ENCODE results near the gene GRIP2. TPM values are rescaled to one million over a fixed set of nuclear protein-coding genes. Genes with fewer than 3 reads are reported as not detected.
A peak's percentile ranks its signal among the peaks of the same experiment; 100 is the strongest.

The GRIP2 gene
- total RNA-seq, 2 donors from 2014 or later, result 0.49 to 1.7 TPM

- peak; percentile 82 to 92 for DNase-seq
- ATAC-seq, result peak; percentile 89
- intact Hi-C loops (cut with DNase I, micrococcal nuclease), result loop anchor here in 1 of 2 donors (5.0 kb wide), 1 partner anchor 191 kb away; no protein-coding TSS in a partner anchor
Measured at GRCh38 chr3:14452740-14453710, 87.1 kb downstream of the GRIP2 start.

- ATAC-seq, result peak; percentile 48
- DNase-seq, result peak; percentile 46 to 75
- intact Hi-C loops (cut with DNase I, micrococcal nuclease), result loop anchor here in 1 of 2 donors (5.0 kb wide), 1 partner anchor 190 kb away; no protein-coding TSS in a partner anchor
Measured at GRCh38 chr3:14451844-14452739, 88.0 kb downstream of the GRIP2 start.

GRCh38 chr3:14450922-14451606 is 89.1 kb downstream of the GRIP2 start:
- DNase-seq (no peak), ATAC-seq (no peak)
- intact Hi-C loops (cut with DNase I, micrococcal nuclease), result loop anchor here in 1 of 2 donors (5.0 kb wide), 1 partner anchor 189 kb away; no protein-coding TSS in a partner anchor

- ATAC-seq (no peak), DNase-seq (no peak)
- intact Hi-C loops (cut with DNase I, micrococcal nuclease), result loop anchor here in 1 of 2 donors (5.0 kb wide), 1 partner anchor 188 kb away; no protein-coding TSS in a partner anchor
Measured at GRCh38 chr3:14450506-14450905, 89.6 kb downstream of the GRIP2 start.

GRCh38 chr3:14448756-14449727 is 91.1 kb downstream of the GRIP2 start:
- ATAC-seq, result no peak
- intact Hi-C loops (cut with DNase I, micrococcal nuclease), result no loop called here
- DNase-seq, result no peak

GRCh38 chr3:14448063-14448462 is 92.1 kb downstream of the GRIP2 start:
- no peak for DNase-seq
- intact Hi-C loops (cut with DNase I, micrococcal nuclease), result no loop called here
- ATAC-seq, result no peak

- DNase-seq (no peak), ATAC-seq (no peak)
- intact Hi-C loops (cut with DNase I, micrococcal nuclease), result no loop called here
Measured at GRCh38 chr3:14446988-14447570, 93.1 kb downstream of the GRIP2 start.

- intact Hi-C loops (cut with DNase I, micrococcal nuclease), result no loop called here
- DNase-seq, result no peak
- no peak for ATAC-seq
Measured at GRCh38 chr3:14445773-14446172, 94.4 kb downstream of the GRIP2 start.

GRCh38 chr3:14444380-14444779 is 95.8 kb downstream of the GRIP2 start:
- intact Hi-C loops (cut with DNase I, micrococcal nuclease), result no loop called here
- DNase-seq, result no peak
- no peak for ATAC-seq

- no peak for ATAC-seq
Measured at GRCh38 chr3:14441920-14442300, 98.2 kb downstream of the GRIP2 start.

GRCh38 chr3:14441240-14441919 is 98.8 kb downstream of the GRIP2 start:
- intact Hi-C loops (cut with DNase I, micrococcal nuclease), result no loop called here
- DNase-seq, result no peak
- no peak for ATAC-seq

More at GRCh38 chr3:14441920-14442300, 98.2 kb downstream of the GRIP2 start:
- intact Hi-C loops (cut with DNase I, micrococcal nuclease), result no loop called here
- DNase-seq, result no peak

- ATAC-seq (no peak), DNase-seq (no peak)
- intact Hi-C loops (cut with DNase I, micrococcal nuclease), result no loop called here
Measured at GRCh38 chr3:14440531-14441239, 99.5 kb downstream of the GRIP2 start.

- no peak for DNase-seq
- intact Hi-C loops (cut with DNase I, micrococcal nuclease), result no loop called here
- ATAC-seq, result no peak
Measured at GRCh38 chr3:14440168-14440518, 100.0 kb downstream of the GRIP2 start.

- peak; percentile 75 to 82 for DNase-seq
- ATAC-seq, result peak; percentile 84
- intact Hi-C loops (cut with DNase I, micrococcal nuclease), result no loop called here
Measured at GRCh38 chr3:14439501-14440167, 100.5 kb downstream of the GRIP2 start.
